ENCODE measurements around the gene PANK2.

PANK2 gene

DNA sequence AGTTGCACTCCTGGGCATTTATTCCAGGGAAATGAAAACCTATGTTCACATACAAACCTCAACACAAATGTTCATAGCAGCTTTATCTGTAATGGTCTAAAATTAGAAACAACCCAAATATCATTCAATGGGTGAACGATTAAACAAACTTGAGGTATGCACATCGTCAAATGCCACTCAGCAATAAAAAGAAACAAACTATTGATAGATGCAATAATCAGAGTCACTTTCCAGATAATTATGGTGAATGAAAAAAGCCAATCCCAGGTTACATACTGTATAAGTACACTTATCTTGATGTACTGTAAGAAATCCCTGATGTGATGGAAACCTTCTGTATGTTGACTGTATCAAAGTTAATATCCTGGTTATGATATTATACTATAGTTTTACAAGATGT, 87.3 kb downstream of the PANK2 start:
- DNase-seq (ENCODE audit: low read depth in 1 of 2, low spot score in 1 of 2) = no peak
